Transverse colon (tissue), 3 donors: ENCODE results near the gene MZF1.
"Not testable (repeated sequence)": the region's sequence is repeated elsewhere in the genome, so short reads cannot be mapped to it uniquely, and the experiment has no call there.

Source experiments
- CTCF ChIP-seq, 5 experiments: fragments of 200-600 bp in 3 of 5; fragments of 450-650 bp in 2 of 5; sonication (generic) in 3 of 5; IDR thresholded peaks; 1 replicate in 2 of 5; 2 replicates in 3 of 5; pipeline ENCODE4 v1.5.1; 2016 to 2017; ENCODE audit warnings: antibody characterized with exemption in 5 of 5, inconsistent platforms in 3 of 5, mild to moderate bottlenecking in 2 of 5, moderate library complexity in 1 of 5
- POLR2A ChIP-seq: fragments of 450-650 bp; IDR thresholded peaks from one replicate; pipeline ENCODE4 v1.6.1; 2016; ENCODE audit warnings: antibody characterized with exemption, mild to moderate bottlenecking, moderate library complexity

- peak in 2 of 5 experiments; percentile 18 to 24 for TF ChIP-seq CTCF (IDR thresholded peaks at IDR 0.05)
- TF ChIP-seq POLR2A, result not testable (repeated sequence)
These were observed 33.2 kb upstream of the MZF1 start for GRCh38 chr19:58606251-58606896.
